GM18868 (cell line): ENCODE data around the gene PTTG1IP.
A peak's percentile ranks its signal among the peaks of the same experiment; 100 is the strongest.
"Not testable (repeated sequence)": the region's sequence is repeated elsewhere in the genome, so short reads cannot be mapped to it uniquely, and the experiment has no call there.

ENCODE experiments used
- ATAC-seq: cut with Tn5 transposase; IDR thresholded peaks from one replicate; pipeline ENCODE4 v1.9.1; 2021; ENCODE audit warnings: mild to moderate bottlenecking, moderate library complexity; ENCODE audit not compliant: unreplicated experiment

The PTTG1IP gene

DNA sequence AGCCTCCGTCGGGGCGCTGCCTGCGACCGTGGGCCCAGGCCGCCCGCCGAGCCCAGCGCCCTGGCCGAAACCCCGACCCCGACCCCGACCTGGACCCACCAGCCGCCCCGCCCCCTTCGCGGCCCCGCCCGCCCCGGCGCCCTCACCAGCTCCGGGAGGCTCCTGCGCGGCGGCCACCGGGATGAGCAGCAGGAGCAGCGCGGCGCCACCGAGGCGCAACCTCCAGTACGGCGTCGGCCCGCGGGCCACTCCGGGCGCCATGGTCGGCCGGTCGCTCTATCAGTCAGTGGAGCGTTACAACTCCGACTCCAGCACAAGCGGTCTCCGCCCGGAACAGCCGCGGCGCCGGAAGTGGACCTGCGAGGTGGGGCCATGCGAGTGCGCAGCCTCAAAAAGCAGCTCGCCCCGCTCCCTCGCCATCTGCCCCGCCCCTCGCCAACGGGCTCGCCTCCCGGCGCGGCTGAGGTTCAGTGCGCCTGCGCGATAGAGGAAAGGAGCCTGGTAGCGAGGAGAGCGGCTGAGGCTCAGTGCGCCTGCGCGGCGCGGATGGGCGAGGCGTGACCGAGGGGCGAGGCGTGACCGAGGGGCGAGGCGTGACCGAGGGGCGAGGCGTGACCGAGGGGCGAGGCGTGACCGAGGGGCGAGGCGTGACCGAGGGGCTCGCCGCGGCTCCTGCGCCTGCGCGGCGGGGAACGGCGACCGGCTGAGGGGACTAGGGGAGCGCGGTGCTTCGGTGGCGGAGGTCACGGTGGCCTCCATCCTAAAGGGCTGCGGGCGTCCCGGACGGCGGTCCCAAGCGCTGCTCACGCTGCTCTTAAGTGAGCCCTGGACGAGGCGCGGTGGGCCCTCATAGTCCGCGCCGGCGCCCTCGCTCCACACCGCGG lies at the start of gene PTTG1IP:
PTTG1IP (minus strand) TSS at position 335 of the 884 bp plus-strand sequence; CDS start at position 261, 74 bp downstream.
- ATAC-seq, result peak; percentile 80

DNA sequence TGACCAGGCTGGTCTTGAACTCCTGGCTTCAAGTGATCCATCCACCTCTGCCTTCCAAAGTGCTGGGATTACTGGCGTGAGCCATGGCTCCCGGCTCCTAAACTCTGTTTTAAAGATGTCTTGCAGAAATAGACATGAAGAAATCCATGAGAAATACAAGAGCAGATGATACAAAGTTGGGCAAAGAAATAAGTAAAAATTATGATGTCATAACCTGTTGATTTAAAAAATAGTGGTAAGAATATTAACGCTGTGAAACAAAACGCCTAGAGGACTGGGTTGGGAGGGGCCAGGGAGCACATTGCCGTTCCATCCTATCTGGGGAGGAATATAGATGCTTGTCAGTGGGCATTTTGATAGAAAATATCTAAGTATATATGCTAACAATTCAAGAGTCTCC lies 48.4 kb upstream of the PTTG1IP start:
- ATAC-seq, result no peak

DNA sequence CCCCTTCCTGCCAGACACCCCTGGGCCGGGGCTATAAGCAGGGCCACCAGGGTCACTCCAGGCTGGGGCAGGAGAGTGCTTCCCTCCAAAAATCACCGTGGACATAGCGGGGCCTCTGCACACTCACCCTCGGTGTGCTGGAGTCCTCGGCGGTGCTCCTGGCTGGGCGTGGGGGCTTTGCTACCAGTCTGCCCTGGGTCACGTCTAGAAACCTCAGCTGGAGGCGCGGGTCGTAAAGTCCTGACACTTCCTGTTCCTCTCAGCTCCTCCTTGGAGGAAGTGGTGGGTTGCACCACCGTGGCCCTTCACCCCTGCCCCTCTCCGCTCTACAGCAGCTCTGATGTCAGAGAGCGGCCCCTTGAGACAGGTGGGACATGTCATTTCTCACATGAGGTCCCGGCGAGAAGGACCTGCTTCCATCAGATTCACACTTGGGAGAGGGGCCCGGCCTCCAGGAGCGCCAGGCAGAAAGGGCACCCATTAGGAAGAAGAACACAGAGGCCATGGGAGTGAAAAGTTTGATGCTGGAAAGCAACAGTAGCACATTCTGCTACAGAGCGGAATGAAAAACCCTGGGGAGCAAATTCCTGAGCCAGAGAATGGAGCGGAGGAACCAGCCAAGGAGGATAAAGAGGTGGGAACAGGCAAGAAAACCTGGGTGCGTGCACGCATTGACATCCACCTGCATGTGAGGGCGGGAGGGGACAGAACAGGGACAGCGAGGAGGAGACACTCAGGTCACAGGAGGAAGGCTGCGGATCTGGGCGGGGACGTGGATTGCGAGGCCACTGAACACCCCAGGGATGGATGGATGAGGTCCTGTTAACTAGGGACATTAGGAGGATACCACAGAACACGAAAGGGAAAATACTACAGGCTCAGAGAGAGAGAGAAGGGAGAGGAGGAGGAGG lies 47.5 kb upstream of the PTTG1IP start, which contains the start of gene ITGB2:
ITGB2 (minus strand) TSS at position 206 of the 911 bp plus-strand sequence. CDS start 10,117 bp downstream, outside the sequence.
- peak; percentile 63 for ATAC-seq

- peak; percentile 12 for ATAC-seq
Observed at GRCh38 chr21:44919913-44920693, 46.6 kb upstream of the PTTG1IP start.

DNA sequence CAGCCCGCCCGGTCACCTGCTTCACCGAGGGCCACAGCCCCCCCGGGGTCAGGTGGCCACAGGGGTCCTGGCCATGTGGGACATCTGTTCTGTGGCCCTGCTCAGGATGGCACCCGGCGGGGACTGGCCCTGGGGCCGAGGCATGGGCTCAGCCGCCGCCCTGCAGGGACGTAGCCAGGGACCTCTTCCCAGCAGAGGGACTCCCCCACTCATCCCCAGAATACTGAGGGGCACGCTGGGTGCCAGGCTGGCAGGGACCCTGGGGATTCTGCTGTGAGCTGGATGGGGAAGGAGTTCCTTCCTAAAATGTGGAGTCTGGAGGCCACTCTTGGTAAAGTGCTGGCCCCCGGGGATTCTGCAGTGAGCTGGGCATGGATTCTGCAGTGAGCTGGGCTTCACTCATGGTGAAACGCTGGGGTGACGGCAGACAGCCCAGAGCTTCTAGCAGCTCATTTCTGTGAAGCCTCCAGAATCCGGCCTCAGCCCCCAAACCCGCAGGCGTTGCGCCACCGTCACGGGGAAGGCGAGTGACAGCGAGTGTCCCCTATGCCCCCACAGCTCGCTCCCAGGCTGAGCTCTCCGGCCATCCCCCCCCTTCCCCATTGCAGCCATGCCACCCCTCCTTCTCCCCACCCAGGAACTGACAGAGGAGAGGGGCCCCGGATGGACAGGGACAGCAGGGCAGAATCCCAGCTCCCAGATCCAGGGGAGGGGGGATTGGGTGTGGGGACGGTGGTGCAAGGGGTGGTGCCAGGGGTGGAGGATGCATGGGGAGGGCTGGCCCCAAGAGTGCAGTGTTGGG lies 45.8 kb upstream of the PTTG1IP start:
- ATAC-seq, result no peak

DNA sequence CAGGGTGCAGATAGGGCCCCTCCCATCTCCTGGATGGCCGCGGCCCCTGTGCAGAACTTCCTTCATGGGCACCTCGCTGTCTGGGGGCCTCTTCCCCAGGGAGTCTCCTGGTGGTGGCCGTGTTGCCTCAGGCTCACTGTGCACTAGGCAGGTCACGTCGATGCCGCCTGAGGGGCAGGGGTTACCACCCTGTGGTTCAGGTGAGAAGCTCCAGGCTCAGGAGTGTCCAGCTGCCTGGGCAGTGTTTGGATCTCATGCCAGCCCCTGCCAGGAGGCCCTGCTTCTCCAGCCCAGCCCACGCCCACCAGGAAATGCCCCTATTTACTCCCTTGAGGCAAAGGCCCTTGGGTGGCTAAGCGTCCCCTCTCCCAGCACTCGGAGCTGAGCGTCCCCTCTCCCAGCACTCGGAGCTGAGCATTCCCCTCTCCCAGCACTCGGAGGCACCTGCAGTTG lies 45.1 kb upstream of the PTTG1IP start:
- no peak for ATAC-seq

DNA sequence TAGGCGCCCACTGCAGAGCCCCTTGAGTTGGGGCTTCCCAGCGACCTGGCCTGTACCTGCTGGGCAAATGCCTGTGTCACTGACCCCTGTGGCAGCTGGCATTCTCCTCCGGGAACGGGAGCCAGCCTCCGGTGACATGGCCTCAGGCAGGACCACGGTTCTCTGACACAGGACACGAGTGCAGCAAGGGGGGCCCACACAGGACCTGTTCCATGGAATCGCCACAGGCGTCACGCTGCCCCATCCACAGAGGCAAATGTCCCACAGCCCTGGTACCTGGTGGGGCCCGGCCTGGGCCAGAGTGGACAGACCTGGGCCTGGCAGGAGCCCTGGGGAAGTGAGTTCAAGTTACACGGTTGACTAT lies 44.6 kb upstream of the PTTG1IP start:
- no peak for ATAC-seq

DNA sequence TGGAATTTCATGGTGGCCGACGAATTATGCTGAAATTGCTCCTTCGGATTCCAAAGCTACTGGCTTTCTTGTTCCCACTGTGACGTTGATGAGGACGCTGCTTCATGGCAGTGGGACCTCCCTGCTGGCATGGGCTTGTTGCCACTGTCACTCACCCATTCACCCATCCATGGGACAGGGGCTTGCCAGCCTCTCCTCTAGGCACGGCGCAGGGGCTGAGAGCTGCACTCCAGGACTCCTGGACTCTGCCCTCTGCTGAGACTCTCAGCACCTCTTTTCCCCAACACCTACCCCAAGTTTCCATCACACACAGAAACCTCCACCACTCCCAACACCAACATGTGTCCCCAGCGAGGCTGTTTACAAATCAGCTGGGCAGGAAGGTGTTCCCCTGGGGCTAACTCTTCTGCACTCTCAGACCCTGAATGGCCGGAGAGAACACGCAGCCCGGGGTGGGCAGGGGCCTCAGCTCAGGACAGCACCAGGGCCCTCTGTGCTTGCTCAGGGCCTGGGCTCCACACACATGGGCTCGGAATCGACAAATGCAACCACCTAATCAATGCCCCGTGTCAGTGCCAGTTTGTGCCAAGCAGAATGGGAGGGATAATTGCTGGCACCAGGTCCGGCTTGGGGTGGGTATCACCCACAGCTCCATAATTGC lies 44.1 kb upstream of the PTTG1IP start:
- ATAC-seq, result no peak

DNA sequence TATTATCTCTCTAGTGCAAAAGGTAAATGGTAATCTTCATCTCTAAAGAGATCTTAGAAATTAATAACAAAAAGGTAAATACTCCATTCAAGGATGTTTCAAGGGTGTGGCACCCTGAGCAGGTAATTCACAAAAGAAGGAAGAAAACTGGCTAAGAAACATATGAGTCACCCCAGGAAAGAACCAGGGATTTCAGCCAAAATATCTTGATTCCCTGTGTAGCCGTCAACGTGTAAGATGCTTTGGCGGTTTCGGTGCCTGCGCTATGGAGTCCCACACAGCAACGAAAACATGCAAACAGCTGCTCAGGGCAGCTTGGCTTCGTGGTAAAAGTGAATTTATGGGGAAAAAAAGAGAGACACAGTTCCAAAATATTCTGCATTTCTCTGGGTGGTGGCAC lies 43.5 kb upstream of the PTTG1IP start:
- ATAC-seq, result no peak

- no peak for ATAC-seq
Observed at GRCh38 chr21:44914176-44914874, 40.8 kb upstream of the PTTG1IP start.

- no peak for ATAC-seq
Observed at GRCh38 chr21:44913425-44914175, 40.1 kb upstream of the PTTG1IP start.

DNA sequence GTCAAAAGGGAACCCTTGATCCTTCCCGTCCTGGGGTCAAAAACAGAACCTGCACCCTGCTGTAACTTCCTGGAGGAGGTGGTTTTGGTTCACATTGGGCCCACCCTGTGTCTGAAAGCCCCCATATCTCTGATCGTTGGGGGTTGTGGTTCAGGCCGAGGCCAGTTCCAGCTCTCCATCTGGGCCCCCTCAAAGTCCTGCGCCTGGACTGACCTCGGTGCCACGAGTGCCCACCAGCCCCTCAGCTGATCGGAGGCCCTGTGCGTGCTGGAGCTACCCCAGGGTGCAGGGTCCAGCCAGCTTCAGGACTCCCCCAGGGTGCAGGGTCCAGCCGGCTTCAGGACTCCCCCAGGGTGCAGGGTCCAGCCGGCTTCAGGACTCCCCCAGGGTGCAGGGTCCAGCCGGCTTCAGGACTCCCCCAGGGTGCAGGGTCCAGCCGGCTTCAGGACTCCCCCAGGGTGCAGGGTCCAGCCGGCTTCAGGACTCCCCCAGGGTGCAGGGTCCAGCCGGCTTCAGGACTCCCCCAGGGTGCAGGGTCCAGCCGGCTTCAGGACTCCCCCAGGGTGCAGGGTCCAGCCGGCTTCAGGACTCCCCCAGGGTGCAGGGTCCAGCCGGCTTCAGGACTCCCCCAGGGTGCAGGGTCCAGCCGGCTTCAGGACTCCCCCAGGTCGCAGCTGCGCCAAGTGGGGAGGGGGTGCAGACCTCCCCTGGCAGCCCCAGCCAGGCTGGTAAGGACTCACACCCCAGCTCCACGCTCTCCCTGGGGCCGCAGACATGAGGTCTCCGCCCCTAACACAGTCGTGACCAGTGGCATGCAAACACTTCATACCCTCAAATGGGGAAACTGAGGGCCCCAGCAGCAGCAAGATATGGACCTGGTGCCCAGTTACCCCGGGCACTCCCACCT lies 39.3 kb upstream of the PTTG1IP start:
- ATAC-seq, result not testable (repeated sequence)

- ATAC-seq, result no peak
Observed at GRCh38 chr21:44912158-44912473, 38.6 kb upstream of the PTTG1IP start.

DNA sequence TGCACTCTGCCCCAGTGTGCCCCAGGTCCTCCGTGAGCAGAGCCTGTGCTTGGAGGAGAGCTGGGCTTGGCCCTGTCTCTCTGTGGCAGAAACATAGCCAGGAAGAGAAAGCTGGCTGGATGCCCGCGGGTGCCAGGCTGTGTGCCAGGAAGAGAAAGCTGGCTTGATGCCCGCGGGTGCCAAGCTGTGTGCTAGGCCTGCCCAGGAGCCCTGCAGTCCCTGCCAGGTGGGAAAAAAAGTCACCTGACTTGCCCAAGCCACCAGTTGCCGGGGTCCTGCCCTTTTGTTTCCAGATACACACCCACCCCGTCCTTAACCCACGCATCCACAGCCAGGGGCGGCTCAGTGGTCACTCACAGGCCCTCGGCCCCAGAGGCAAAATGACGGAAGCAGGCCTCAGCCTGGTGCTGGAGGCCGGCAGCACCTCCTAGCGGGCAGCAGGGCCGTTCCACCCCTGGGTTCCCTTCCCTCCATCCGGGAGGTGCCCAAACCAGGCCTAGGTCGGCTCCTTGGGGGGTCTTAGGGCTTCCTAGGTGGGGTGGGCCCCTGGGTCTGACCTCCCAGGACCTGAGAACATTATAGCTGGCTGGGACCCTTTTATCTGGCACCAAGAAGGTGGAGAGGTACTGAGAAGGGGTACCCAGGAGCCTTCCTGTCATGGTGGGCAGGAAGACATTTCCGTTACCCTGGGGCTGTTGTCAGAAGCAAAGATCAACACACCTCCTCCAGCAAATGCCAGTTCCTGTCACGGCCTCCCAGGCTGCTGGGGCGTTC lies 38.1 kb upstream of the PTTG1IP start:
- ATAC-seq, result peak; percentile 58

GRCh38 chr21:44911068-44911383 lies 37.5 kb upstream of the PTTG1IP start:
- no peak for ATAC-seq

DNA sequence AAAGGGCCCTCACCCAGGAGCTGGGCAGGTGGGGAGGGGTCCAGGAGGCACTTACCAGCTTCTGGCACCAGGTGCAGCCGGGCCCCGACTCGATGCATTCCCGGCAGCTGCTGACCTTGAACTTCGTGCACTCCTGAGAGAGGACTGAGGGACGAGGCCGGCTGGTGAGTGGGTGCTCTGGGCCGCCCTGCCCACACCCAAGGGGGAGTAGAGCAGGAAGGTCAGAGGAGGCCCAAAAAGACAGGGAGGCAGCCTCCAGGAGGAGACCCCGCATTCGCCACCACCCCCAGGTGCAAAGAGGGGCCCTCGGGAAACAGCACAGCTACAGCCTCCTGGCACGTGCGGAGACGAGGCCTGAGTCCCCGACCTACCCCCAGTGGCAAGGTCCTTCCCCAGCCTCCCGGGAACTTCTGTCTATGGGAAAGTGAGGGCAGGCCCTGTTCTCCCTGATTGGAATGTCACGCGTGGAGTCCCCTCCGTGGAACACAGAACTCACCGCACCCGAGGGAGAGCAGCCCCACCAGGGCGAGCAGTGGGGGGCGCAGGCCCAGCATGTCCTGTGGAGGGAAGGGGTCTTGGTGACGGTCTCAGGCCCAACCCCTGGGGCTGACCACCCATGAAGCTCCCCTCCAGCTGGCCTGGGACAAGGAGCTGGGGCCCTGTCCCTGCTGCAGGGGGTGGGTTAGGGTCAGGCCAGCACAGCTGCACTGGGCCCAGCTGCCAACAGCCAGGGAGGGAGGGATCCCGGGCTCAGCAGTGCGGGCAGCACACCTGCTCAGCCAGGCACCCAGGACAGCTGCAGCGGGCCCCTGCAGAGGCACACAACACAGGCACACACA lies 37.0 kb upstream of the PTTG1IP start:
- ATAC-seq, result no peak
